Iris pigment epithelial cell (primary cell): ENCODE results near the gene CC2D1B.

ENCODE experiments used
- DNase-seq: peaks from one replicate; pipeline ENCODE4 v3.0.0-alpha.2; 2011; ENCODE audit warnings: low read depth

Gene CC2D1B

DNA sequence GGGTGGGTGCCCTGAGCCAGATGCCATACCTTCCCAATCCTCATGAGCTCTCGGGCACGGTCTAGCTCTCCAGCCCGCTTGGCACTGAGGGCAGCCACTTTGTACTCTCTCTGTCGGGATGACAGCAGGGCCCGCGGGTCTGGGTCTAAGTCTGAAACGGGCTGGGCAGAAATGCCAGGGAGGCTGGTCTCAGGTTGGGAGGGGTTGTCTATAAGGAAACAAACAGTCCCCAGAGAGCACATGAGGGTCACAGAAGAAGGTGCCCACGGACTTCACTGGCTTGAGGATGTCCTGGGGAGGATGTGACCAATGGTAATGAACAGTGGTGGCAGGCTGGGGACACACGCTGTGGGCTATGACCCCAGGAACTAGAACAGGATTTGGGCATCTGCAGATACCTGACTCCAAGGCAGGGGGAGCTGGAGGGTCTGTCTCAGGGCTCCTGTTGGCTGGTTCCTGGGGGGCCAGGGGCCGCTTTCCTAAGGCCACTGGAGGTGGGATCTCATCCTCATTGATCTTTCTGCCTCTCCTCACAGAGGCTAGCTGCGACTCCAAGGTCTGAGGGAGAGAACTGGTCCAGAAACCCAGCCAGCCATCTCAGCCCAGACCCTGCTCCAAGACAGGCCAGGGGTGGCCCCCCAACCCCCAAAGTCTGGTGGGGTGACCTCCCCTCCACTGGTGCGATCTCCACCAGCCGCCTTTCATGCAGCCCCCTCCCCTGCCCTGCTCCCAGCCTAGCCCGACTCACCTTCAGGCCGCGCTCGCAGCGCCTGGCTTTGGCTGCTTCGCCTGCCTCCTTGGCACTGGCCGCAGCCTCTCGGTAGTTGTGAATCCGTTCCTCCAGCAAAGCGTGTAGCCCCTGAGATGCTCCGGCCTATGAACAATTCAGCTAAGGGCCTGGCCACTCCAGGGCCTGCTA is 6.1 kb downstream of the CC2D1B start:
- no peak for DNase-seq

DNA sequence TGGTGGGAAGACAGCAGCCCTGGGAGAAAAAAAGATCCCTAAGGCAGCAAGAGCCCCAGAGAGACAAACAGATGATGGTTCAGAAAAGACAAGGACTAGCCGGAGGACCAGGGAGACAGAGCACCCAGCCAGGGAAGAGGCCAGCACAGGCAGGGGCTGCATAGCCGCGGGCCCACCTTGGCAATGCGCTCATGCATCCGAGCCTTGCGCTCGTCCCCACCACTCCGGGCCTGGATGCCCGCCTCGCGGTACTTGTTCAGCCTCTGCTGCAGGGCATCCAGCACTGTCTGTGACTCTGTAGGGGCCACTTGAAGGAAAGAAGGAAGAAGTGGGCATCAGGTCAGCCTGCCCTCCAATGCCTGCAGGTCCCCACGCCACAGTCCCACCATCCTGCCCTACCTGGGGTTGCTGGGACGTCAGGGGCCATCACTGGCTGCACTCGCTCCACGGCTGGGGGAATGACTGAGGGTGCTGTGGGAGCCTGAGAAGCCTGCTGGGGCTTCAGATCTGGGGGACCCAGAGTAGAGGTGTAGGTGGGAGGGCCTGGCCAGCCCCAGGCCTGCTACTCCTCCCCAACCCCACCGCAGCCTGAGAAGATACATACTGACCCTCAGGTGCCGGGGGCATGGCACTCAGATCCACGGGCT is 7.0 kb downstream of the CC2D1B start:
- DNase-seq, result no peak

DNA sequence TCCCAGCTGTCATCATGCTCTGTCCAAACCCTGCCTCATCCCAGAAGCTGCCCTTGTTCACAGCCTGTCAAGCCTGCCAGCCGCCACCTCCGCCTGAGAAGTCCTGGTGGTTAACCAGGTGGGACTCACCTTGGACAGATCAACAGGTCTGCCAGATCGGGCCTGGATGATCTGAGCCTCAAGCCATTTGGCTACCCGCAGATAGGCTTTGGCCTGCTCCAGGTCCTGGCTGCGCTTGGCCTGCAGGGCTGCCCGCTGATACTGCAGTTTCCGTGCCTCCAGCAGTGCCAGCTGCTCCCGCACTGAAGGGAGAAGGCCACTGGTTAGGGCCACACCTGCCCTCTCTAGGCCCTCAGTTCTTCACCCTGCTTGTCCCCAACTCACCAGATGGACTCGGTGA is 8.6 kb downstream of the CC2D1B start:
- no peak for DNase-seq

- DNase-seq, result no peak
These were observed 9.1 kb downstream of the CC2D1B start for GRCh38 chr1:52356818-52357355.

GRCh38 chr1:52355847-52356505 is 10.0 kb downstream of the CC2D1B start:
- DNase-seq, result no peak

- no peak for DNase-seq
These were observed 10.6 kb downstream of the CC2D1B start for GRCh38 chr1:52355436-52355835.

GRCh38 chr1:52352690-52353089 is 13.3 kb downstream of the CC2D1B start:
- no peak for DNase-seq

DNA sequence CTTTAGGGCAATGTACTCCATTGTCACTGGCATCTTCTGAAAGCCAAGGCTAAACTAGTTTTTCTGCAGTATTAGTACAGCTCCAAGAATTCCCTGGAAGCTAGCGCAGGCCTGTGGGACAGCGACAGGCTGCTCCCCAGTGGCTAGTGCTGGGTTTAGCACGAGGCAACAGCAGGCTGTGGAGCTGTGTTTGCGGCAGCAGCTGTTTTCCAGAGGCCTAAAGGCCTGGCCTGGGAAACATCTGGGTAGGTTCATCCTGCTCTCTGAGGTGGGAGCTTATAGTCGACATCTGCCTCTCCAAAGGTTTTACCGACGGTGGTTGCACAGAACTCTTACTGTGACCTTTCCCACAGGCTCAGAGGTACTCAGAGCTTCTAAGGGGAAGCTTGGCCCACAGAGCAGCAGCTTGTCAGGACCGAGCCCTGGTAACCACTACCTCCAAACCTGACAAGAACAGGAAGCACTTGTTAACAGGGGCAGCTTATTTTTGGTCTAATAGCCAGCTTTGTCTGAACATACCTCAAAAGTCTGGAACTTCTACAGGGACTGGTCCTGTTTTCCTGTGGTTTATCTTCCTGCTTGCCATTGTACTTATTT is 17.2 kb downstream of the CC2D1B start:
- DNase-seq, result peak; percentile 49

- DNase-seq, result no peak
These were observed 19.4 kb downstream of the CC2D1B start for GRCh38 chr1:52346653-52347052.

DNA sequence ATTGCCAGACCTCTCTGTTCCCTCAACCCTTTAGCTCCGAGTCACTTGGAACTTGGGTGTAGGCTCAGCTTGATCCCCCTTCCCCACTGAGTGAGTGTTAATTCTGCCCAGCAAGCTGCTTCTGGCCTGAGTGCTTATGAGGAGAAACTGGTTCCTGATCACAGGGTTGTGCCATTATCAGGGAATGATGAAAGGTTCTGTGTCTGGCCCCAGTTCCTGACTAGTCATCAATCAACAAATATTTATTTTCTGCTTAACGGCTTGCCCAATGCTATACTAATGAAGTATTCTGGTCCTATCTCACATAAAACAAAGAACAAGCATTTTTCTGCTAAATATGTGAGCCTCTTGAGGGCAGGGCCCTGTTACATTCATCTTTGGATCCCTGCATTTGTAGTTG is 20.8 kb downstream of the CC2D1B start:
- no peak for DNase-seq

GRCh38 chr1:52343979-52344378 is 22.0 kb downstream of the CC2D1B start:
- DNase-seq, result no peak

GRCh38 chr1:52341655-52342260 is 24.2 kb downstream of the CC2D1B start:
- DNase-seq, result no peak

GRCh38 chr1:52337439-52337838 is 28.6 kb downstream of the CC2D1B start:
- no peak for DNase-seq

DNA sequence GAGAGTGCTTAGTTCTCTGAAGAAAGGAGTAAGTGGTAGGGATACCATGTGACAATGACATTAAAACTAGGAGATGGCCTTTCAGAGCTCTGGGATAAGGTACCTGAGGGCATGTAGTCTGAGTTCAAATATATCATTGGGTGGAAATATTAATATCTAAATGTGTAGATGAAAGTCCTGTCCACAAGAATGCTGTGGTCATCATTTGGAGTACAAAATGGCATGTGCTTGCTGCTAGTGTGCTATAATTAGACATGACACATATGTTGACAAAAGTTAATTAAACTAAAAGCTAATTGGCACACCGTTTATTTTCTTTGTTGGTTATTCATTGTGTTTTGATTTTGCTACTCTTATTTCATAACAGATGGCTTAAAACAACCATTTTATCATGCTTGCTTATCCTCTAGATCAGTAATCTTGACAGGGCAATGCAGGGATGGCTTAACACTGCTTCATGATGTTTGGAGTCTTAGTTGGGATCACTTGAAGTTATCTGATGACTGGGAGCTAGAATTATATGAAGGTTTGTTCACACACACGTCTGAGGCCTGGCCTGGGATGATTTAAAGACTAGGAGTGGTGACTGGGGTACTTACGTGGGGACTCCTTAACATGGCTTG is 31.0 kb downstream of the CC2D1B start:
- no peak for DNase-seq

GRCh38 chr1:52332411-52332810 is 33.6 kb downstream of the CC2D1B start:
- DNase-seq, result no peak

GRCh38 chr1:52328615-52329014 is 37.4 kb downstream of the CC2D1B start:
- peak; percentile 44 for DNase-seq

DNA sequence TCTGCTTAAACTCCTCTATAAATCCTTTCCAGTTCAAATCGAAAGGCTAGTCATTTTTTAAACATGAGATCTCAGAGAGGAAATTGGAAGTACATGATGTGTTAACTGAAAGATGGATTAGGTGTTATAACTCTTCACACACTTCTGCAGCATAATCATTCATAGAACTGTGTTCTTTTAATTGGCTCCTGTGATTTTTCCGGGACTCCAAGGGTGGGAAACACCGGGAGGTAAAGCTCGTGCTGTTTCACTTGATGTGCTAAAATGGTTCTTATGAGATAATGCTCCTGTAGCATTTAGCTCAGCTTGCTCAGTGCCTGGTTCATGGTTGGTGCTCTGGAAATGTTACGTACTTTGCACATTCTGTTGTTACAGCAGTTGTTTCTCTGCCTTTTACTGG is 40.2 kb downstream of the CC2D1B start:
- DNase-seq, result no peak

DNA sequence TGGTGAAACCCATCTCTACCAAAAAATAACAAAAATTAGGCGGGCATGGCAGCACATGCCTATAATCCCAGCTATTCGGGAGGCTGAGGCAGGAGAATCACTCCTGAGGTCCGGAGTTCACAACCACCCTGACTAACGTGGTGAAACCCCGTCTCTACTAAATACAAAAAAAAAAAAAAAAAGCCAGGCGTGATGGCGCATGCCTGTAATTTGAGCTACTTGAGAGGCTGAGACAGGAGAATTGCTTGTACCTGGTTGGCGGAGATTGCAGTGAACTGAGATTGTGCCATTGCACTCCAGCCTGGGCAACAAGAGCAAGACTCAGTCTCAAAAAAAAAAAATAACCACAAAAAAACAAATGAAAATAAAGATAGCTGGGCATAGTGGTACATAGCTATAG is 42.3 kb downstream of the CC2D1B start:
- DNase-seq, result no peak

- DNase-seq, result no peak
These were observed 44.9 kb downstream of the CC2D1B start for GRCh38 chr1:52321061-52321460.

DNA sequence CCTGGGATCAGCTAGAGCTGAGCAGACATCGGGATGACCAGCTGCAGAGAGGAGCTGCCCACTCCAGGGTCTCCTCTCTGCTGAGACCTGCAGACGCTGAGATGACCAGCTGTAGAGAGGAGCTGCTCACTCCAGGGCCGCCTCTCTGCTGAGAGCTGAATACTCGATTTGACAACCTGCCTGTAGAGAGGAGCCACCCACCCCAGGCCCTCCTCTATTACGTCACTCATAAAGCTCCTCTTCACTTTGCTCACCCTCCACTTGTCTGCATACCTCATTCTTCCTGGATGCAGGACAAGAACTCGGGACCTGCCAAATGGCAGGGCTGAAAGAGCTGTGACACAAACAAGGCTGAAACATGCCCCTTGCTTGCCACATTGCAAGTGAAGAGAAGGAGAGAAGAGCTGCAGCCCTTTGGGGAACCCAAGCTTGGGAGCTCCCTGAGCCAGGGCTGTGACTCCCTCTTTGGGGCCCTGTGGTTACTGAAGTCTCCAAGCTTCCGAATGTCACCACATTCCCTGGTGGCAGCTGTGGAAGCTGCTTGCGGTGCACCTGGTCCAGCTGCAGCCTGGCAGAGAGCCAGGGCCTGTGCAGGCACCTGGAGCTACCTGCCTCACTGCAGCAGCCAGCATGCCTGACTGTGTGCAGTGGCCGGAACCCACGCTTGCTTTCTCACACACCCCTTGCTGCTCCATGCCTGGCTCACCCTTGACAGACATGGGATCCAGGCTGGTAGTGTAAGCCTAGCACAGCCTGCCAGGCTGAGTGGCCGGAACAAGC is 59.6 kb downstream of the CC2D1B start:
- DNase-seq, result no peak
